ENCODE results near the gene MARCHF9.

MARCHF9 gene

GRCh38 chr12:57796996-57797395 lies 42.1 kb downstream of the MARCHF9 start:
- DNase-seq (ENCODE audit: low read depth) = no peak

GRCh38 chr12:57797933-57798332 lies 43.0 kb downstream of the MARCHF9 start:
- DNase-seq (ENCODE audit: low read depth) = no peak

GRCh38 chr12:57800965-57801364 lies 46.1 kb downstream of the MARCHF9 start:
- DNase-seq (ENCODE audit: low read depth) = no peak

GRCh38 chr12:57802607-57803006 lies 47.7 kb downstream of the MARCHF9 start:
- no peak for DNase-seq (ENCODE audit: low read depth)

GRCh38 chr12:57803319-57803893 lies 48.5 kb downstream of the MARCHF9 start:
- no peak for DNase-seq (ENCODE audit: low read depth)

- no peak for DNase-seq (ENCODE audit: low read depth)
Observed at GRCh38 chr12:57806677-57807076, 51.8 kb downstream of the MARCHF9 start.

- no peak for DNase-seq (ENCODE audit: low read depth)
Observed at GRCh38 chr12:57807285-57807684, 52.4 kb downstream of the MARCHF9 start.

- no peak for DNase-seq (ENCODE audit: low read depth)
Observed at GRCh38 chr12:57808351-57808750, 53.4 kb downstream of the MARCHF9 start.

- DNase-seq (ENCODE audit: low read depth) = no peak
Observed at GRCh38 chr12:57809425-57809824, 54.5 kb downstream of the MARCHF9 start.

All from activated T-cell treated with anti-CD3 and anti-CD28 coated beads for 48 hours (primary cell).